PC-3 (cell line): Measurements from ENCODE around the gene R3HDM2.

Experiments
- CTCF ChIP-seq: fragments of 300-600 bp; sonication (generic); conservative IDR thresholded peaks from 2 replicates; pipeline ENCODE4 v1.5.1; 2017; ENCODE audit warnings: antibody characterized with exemption, low read depth, mild to moderate bottlenecking, low read length
- EZH2phosphoT487 ChIP-seq: fragments of 300-600 bp; sonication (generic); IDR thresholded peaks from 2 replicates; pipeline ENCODE4 v1.6.1; 2018; ENCODE audit warnings: mild to moderate bottlenecking, antibody characterized with exemption, low read length, borderline replicate concordance

- TF ChIP-seq CTCF (no peak), EZH2phosphoT487 (no peak)
Observed at GRCh38 chr12:57460468-57460784, 29.6 kb upstream of the R3HDM2 start.
